HG02943 (cell line): Measurements from ENCODE around the gene DDX59.
A peak's percentile ranks its signal among the peaks of the same experiment; 100 is the strongest.

Source experiments
- ATAC-seq: cut with Tn5 transposase; IDR thresholded peaks from one replicate; pipeline ENCODE4 v1.9.1; 2021; ENCODE audit warnings: mild to moderate bottlenecking, low read depth, moderate library complexity; ENCODE audit not compliant: unreplicated experiment

DDX59 gene

GRCh38 chr1:200671235-200671786, 1.6 kb upstream of the DDX59 start:
- no peak for ATAC-seq

GRCh38 chr1:200670242-200671118, 773 bp upstream of the DDX59 start:
- ATAC-seq, result peak; percentile 28

GRCh38 chr1:200668514-200669313, 993 bp downstream of the DDX59 start:
- ATAC-seq, result no peak

- no peak for ATAC-seq
Measured at GRCh38 chr1:200666309-200666708, 3.4 kb downstream of the DDX59 start.

DNA sequence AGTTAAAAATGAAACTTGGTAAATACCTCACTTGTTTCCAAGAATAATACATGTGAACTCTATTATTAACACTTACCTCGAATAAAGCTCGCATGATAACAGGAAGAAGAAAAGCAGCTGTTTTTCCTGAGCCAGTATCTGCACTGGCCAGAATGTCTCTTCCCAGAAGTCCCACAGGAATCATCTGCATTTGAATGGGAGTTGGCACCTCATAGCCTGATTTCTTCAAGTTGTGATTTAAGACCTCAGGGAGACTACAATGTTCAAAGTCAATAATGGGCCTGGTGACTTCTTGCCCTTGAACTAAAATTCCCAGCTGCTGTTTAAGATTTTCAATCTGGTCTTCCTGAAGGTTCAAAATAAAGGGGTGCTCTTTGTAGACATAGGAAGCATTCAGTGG, 3.8 kb downstream of the DDX59 start:
- no peak for ATAC-seq

DNA sequence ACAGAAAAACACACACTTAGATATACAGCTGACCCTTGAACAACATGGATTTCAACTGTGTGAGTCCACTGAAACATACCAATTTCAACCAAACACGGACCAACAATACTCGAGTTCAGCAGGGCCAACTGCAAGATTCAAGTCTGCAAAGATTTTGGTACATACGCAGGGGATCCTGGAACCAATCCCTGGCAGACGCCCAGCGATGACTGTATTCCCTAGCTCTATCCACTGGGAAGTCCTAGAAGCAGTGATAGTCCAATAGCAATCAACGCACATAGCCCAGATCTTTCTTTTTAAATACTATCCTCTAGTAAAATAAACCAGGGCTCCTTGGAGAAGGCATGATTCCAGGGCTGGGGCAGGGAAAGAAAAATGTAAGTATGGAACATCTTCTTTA, 9.0 kb downstream of the DDX59 start:
- ATAC-seq, result no peak

DNA sequence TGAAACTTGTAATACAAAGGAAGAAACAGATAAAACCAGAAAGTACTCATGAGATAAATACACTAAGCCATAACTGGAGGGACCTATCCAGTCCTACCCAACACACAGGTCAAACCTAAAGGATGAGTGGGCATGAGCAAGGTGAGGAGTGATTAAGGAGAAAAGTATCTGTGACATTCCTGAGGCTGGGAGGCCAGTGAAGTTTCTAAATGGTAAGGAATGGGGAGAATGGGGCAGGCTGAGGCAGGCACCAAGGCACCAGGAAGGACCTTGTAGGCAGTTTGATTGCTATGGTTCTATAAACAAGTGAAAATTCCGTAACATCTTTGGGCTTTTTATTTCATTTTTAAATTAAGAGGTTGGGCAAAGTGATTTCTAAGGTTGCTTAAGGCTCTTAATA, 10.4 kb downstream of the DDX59 start:
- ATAC-seq, result no peak

GRCh38 chr1:200658037-200658818, 11.5 kb downstream of the DDX59 start:
- ATAC-seq, result no peak

- peak; percentile 87 for ATAC-seq
Measured at GRCh38 chr1:200654660-200655059, 15.0 kb downstream of the DDX59 start.

GRCh38 chr1:200653022-200653462, 16.7 kb downstream of the DDX59 start:
- no peak for ATAC-seq

DNA sequence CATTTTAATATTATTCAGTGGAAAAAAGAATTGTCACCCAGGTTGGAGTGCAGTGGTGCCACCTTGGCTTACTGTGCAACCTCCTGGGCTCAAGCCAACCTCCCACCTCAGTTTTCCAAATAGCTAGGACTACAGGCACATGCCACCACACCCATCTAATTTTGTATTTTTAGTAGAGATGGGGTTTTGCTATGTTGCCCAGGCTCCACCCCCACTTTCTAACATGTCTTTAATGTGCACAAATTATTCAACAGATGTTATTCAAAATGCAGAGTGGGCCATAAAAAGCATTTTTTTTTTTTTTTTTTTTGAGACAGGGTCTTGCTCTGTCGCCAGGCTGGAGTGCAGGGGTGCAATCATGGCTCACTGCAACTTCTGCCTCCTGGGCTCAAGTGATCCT, 17.3 kb downstream of the DDX59 start:
- no peak for ATAC-seq

GRCh38 chr1:200646515-200646914, 23.2 kb downstream of the DDX59 start:
- ATAC-seq, result no peak

GRCh38 chr1:200644021-200644420, 25.7 kb downstream of the DDX59 start:
- ATAC-seq, result no peak

GRCh38 chr1:200642481-200642880, 27.2 kb downstream of the DDX59 start:
- ATAC-seq, result no peak

DNA sequence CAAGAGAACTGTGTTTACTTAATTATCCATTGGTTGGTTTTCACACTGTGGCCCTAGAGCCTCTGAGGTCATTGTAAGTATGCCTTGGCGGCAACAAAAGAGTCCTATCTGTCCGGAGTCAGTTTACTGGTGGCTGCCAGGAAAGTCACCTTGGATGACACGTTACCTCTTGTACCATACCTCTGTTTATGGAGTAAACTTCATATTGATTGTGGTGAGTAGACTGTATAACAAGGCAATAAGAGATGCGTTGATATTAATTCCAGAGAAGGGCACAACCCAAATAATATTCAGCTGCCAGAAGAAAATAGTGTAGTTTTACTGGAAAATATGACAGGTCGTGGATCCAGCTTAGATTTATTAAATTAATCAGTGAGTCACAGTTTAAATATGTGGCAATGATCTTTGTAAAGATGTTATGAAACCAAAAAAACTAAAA, 28.7 kb downstream of the DDX59 start:
- ATAC-seq, result no peak

- no peak for ATAC-seq
Measured at GRCh38 chr1:200640373-200640962, 29.2 kb downstream of the DDX59 start.

- no peak for ATAC-seq
Measured at GRCh38 chr1:200638073-200638472, 31.6 kb downstream of the DDX59 start.

DNA sequence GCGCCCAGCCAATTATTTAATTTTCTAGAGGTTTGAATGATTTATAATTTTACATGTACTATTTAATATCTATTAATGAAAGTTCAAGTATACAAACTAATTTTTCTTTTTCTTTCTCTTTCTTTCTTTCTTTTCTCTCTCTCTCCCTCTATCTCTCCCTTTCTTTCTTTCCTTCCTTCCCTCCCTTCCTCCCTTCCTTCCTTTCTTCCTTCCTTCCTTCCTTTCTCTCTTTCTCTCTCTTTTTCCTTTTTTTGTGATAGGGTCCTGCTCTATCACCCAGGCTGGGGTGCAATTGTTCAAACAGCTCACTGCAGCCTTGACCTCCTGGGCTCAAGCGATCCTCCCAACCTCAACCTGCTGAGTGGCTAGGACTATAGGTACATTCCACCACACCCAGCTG, 33.0 kb downstream of the DDX59 start:
- no peak for ATAC-seq

DNA sequence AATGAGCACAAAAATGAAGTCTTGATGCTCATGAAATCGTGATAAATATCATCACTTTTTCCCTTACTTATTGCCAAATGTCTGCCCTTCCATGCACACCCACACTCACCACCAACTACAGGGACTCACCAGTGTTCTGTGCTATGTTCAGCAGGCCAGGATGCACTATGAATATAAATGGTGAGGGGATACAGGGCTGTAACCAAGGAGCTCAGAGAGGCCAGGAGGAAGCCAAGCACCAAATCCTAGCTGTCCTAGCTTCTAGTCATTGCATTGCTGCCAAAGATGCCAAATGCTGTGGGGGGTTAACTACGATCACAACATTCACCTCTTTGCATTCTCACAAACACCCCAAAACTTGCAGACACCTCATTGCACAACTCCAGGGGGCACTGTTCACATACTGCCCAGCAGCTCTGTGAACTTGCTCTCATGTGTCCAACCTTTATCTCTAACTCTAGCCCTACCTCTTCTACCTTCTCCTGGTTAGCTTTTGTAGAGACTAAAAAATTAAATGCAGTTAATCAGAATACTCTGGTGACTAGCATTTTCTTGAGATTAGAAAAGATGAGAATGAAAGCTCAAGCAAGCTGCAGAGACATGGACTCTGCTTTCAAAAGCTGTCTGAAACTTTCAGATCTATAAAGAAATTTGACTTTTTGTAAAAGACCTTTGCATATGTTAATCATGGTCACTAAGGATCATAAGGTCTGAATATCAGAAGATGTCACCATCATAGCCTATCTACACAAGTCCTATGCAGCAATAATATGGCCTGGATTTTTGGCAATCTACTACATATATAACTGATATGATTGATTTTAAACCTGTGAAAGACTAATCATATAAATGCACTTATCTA, 35.2 kb downstream of the DDX59 start:
- ATAC-seq, result no peak
